Cardiac fibroblast (primary cell): ENCODE results near the gene MPL.

Experiments used
- DNase-seq, 2 donors: peaks; one replicate each; pipeline versions ENCODE4 v3.0.0 to v3.0.0-alpha.2; 2010; ENCODE audit warnings: low read depth in 2 of 2
- H3K4me3 ChIP-seq, 2 donors: replicated peaks in 1 of 2; 1 replicate in 1 of 2; 2 replicates in 1 of 2; pipeline ENCODE4 v1.5.1; 2011; ENCODE audit warnings: low read depth in 2 of 2, low read length in 2 of 2, mild to moderate bottlenecking in 2 of 2, moderate library complexity in 1 of 2
- CTCF ChIP-seq: IDR thresholded peaks from one replicate; pipeline ENCODE4 v1.5.1; 2011; ENCODE audit warnings: low read depth, mild to moderate bottlenecking, low read length, inconsistent platforms

The MPL gene

GRCh38 chr1:43352351-43352705 is 14.7 kb downstream of the MPL start:
- no peak for DNase-seq
- no peak overlapping the region for H3K4me3 ChIP-seq
- no peak for TF ChIP-seq CTCF

GRCh38 chr1:43352881-43353280 is 15.3 kb downstream of the MPL start:
- no peak for DNase-seq
- no peak for TF ChIP-seq CTCF
- H3K4me3 ChIP-seq = no peak overlapping the region

GRCh38 chr1:43354471-43354870 is 16.9 kb downstream of the MPL start:
- H3K4me3 ChIP-seq = no peak overlapping the region
- no peak for TF ChIP-seq CTCF
- peak in 1 of 2 donors; percentile 45 for DNase-seq

GRCh38 chr1:43354936-43355335 is 17.3 kb downstream of the MPL start:
- no peak overlapping the region for H3K4me3 ChIP-seq
- peak in 1 of 2 donors; percentile 49 for DNase-seq
- no peak for TF ChIP-seq CTCF

- TF ChIP-seq CTCF = no peak
- DNase-seq = no peak
- H3K4me3 ChIP-seq = no peak overlapping the region
Observed at GRCh38 chr1:43357251-43357650, 19.6 kb downstream of the MPL start.

GRCh38 chr1:43358121-43358745 is 20.6 kb downstream of the MPL start:
- peak in 1 of 2 donors; percentile 36 for DNase-seq
- TF ChIP-seq CTCF = peak; percentile 26
- peak overlapping the region; percentile 66 to 69 for H3K4me3 ChIP-seq
